GM21528 (cell line): Measurements from ENCODE around the gene GULP1.

Source experiments
- ATAC-seq: cut with Tn5 transposase; IDR thresholded peaks from one replicate; pipeline ENCODE4 v1.9.1; 2021; ENCODE audit warnings: mild to moderate bottlenecking, moderate library complexity; ENCODE audit not compliant: unreplicated experiment, low FRiP score

The GULP1 gene

GRCh38 chr2:188365058-188365641 is 73.5 kb downstream of the GULP1 start:
- no peak for ATAC-seq

DNA sequence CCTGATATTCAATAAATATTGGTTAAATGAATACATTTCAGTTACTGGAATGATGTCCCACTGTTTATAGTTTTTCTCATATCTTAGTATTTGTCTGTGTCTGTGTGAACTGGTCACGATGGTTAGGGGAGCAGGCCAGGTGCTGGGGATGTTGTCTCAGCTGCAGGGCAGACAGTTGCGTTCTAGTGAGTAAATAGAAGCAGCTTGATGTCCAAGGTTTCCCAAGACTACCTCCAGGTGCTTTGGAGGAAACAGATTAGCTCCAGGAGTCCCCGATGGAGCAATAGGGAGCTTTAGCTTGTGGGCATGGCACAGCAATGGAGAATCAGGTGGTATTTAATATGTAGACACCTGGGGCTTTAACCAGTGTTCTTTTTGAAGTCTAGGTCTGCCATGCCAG is 75.5 kb downstream of the GULP1 start:
- ATAC-seq = no peak

GRCh38 chr2:188369365-188369764 is 77.7 kb downstream of the GULP1 start:
- ATAC-seq = peak; percentile 63

- no peak for ATAC-seq
These were observed 86.8 kb downstream of the GULP1 start for GRCh38 chr2:188378371-188378950.

DNA sequence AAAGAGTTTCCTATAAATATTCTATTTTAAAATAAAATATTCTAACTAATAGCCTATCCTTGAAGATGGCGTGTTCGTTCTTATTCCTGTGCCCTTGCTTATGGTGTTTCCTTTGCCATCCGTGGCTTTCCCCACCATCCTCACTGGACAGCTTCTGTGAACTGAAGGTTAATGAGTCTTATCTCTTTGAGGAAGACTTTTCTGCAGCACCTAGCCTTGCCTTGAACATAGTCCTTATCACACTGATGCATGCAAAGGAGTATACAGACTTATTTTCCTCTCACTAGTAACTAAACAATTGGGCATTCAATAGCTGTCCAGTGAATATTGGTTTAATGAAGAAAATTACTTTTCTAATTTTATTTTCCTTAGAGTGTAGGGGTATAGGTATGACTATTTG is 88.1 kb downstream of the GULP1 start:
- no peak for ATAC-seq

- no peak for ATAC-seq
These were observed 88.6 kb downstream of the GULP1 start for GRCh38 chr2:188380280-188380679.

GRCh38 chr2:188381614-188382013 is 89.9 kb downstream of the GULP1 start:
- no peak for ATAC-seq

DNA sequence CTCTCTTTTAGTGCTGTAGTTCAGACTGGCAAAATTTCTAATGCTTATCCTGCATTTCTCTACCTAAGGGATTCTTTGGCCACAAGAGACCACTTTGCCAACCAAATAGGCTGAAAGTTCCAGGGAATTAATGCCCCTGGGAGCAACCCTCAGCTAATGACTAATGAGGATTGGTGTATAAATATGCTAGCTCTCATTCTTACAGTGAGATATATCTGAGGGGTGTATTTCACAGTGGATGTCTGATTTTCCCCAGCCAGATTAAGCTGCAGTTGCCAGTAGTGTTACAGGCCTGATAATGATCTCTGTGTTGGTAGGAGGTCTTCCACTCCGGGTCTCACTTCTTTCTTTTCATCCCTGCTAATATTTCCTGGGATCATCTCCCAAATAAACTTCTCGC is 90.4 kb downstream of the GULP1 start:
- ATAC-seq = no peak

- no peak for ATAC-seq
These were observed 91.5 kb downstream of the GULP1 start for GRCh38 chr2:188383158-188383557.

GRCh38 chr2:188385857-188386256 is 94.2 kb downstream of the GULP1 start:
- ATAC-seq = no peak

DNA sequence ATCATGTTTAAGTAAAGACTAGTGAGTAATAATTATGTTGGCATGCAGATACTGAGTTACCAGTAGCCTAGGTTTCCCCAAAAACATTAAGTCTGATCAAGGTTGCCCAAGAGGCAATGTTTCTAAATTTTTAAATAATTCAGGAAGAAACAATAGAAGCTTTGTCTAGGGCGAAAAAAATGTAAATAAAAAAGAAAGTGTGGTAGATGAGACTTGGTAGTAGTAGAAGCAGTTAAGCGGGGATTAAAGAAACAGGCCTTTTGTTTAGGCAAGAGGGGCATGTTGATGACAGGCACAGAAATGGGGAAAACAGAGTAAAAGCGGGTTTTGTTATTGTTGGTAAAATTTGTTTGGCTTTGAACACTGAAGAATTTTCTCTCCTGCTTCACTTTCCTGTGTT is 97.2 kb downstream of the GULP1 start:
- no peak for ATAC-seq

DNA sequence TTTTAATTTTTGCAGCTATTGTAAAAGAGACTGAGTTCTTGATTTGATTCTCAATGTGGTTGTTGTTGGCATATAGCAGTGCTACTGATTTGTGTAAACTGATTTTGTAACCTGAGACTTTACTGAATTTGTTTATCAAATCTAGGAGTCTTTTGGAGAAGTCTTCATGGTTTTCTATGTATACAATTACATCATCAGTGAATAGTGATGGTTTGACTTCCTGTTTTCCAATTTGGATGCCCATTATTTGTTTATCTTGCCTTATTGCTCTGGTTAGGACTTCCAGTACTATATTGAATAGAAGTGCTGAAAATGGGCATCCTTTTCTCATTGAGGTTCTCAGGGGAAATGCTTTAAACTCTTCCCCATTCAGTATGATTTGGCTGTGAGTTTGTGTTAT is 99.7 kb downstream of the GULP1 start:
- no peak for ATAC-seq

DNA sequence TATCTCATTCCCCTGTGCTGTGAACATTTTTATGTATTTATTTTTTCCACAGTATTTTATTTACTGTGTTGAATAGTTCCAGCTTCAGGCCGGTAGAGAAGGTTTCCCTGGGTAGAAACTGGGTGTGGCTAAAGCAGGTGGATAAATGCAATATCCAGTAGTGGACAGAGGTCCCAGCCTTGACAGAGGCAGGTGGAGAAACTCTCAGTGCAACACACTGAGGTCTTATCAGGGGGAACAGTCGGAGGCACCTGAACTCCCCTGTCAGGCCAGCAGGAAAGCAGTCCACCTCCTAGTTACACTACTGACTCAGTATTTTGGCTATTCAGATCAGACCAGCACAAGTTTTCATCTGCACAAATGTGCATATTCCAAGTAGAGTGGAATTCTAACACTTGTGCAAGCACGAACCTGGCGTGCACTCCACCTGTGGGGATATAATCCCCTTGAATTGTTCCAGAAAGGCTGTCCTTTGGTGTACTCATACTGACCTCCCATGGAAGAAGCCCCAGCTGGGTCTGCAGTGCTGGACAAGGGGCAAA is 103.3 kb downstream of the GULP1 start:
- ATAC-seq = no peak

DNA sequence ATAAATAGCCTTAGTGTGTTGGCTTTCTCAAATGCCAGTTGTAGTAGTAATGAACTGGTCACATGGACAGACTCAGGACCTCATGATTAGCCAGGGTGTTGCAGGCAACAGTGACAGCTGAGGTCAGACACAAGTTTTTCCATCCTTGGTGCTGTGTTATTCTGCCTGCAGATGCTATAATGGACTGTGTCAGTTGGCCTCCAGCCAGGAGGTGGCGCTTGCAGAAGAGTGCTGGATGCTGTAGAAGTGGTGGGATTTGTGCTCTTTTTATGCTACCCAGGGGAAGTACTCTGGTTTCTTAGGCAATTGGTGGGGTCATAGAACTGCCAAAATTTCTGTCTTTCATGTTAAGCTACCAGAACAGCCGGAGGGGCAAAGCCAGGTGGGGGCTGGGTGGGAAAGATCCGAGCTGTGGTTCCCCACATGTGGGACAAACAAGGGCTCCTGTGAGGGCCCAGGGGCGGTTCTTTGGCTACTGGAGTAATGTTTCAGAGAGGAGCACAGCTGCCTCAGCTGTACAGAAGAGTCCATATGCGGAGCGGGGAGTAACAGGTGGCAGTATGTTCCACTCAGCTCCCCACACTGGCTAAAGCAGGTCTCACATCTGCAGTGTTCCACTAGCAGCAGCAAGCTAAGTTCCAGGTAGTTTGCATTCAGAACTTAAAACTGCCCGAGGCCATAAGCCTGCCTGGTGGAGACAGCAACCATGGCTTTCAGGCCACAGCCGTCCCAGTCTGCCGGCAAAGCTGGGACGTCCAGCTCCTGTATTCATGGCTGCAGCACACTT is 104.4 kb downstream of the GULP1 start:
- no peak for ATAC-seq

- no peak for ATAC-seq
These were observed 107.5 kb downstream of the GULP1 start for GRCh38 chr2:188399159-188399558.

- no peak for ATAC-seq
These were observed 112.0 kb downstream of the GULP1 start for GRCh38 chr2:188403676-188404075.

- ATAC-seq = no peak
These were observed 112.8 kb downstream of the GULP1 start for GRCh38 chr2:188404341-188405004.

GRCh38 chr2:188406414-188406813 is 114.7 kb downstream of the GULP1 start:
- ATAC-seq = no peak

DNA sequence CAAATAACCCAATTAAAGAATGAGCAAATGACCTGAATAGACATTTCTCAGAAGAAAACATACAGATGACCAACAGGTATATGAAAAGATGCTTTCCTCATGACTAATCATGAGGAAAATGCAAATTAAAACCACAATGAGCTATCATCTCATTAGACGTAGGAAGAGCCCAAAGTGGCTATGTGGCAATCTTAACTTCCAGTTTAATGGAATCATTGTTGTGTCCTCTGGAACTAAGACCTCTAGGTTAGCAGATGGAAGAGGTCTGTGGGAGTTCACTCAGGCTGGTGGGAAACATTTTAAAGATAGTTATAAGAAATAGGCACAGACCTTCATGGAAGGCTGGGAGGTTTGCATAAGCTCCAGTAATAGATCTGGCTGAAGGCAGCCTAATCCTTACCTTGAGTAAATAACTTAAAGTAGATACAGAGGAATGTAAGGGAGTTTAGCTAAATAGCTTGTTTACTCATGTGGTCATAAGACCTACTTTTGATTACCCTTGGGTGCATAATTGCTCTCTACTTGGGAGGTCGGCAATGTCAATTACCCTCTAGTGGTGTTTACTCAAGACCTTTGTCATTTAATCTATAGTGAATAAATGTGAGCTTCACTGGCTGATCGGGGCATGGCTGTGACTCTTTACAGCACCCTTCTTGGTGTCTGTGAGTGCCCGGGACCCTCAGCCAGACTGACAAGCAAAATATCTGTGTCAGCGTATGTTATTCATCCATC is 119.0 kb downstream of the GULP1 start:
- ATAC-seq = no peak

DNA sequence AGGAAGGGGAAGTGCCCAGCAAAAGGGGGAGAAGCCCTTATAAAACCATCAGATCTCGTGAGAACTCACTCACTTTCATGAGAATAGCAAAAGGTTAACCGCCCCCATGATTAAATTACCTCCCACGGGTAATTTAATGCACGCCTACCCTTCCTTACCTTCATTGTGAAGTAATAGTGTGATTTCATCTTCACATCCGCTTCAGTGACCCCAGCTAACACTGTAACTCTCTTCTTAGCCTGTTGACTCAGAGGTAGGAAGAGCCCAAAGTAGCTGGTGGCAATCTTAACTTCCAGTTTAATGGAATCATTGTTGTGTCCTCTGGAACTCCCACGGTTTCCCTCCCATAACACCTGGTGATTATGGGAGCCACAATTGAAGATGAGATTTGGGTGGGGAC is 120.5 kb downstream of the GULP1 start:
- ATAC-seq = no peak

GRCh38 chr2:188414411-188414810 is 122.7 kb downstream of the GULP1 start:
- no peak for ATAC-seq
